SJSA1 (cell line): ENCODE results near the gene KCNK5. TPM values are rescaled to one million over a fixed set of nuclear protein-coding genes. Genes with fewer than 3 reads are reported as not detected.

Source experiments
- DNase-seq, 2 experiments: peaks; one replicate each; pipeline ENCODE4 v3.0.0-alpha.2; 2015 to 2020; ENCODE audit warnings: low spot score in 2 of 2, low read depth in 1 of 2
- H3K27ac ChIP-seq: fragments of 250-450 bp; sonication (Bioruptor Pico); 2 replicates; pipeline ENCODE4 v1.5.1; 2020; ENCODE audit warnings: mild to moderate bottlenecking, moderate library complexity
- H3K27me3 ChIP-seq: fragments of 250-450 bp; sonication (Bioruptor Pico); replicated peaks from 2 replicates; pipeline ENCODE4 v1.5.1; 2020; ENCODE audit warnings: mild to moderate bottlenecking, moderate library complexity
- H3K36me3 ChIP-seq: fragments of 250-450 bp; sonication (Bioruptor Pico); 2 replicates; pipeline ENCODE4 v1.5.1; 2020; ENCODE audit warnings: mild to moderate bottlenecking
- H3K4me1 ChIP-seq: fragments of 250-450 bp; sonication (Bioruptor Pico); replicated peaks from 2 replicates; pipeline ENCODE4 v1.6.1; 2021; ENCODE audit warnings: mild to moderate bottlenecking
- H3K4me3 ChIP-seq: fragments of 250-450 bp; sonication (Bioruptor Pico); 2 replicates; pipeline ENCODE4 v1.5.1; 2020; ENCODE audit warnings: mild to moderate bottlenecking
- H3K9me3 ChIP-seq: fragments of 250-450 bp; sonication (Bioruptor Pico); replicated peaks from 2 replicates; pipeline ENCODE4 v1.5.1; 2020; ENCODE audit warnings: mild to moderate bottlenecking
- total RNA-seq: library from RNA; depleted of rRNA; stranded (reverse); fragments of >200 nt; shearing (Covaris generic); gene quantifications from 2 replicates; pipeline ENCODE4 v1.2.3, GENCODE V29; 2014

The KCNK5 gene
- total RNA-seq, 1 experiment from 2014 or later: not detected

- H3K9me3 ChIP-seq: no peaks in the 10 kb centered on the region; the same call in 1 of the 2 replicates
- no peaks in the 10 kb centered on the region; the same call in 1 of the 2 replicates for H3K27me3 ChIP-seq
- no peaks in the 10 kb centered on the region for H3K36me3 ChIP-seq
- H3K4me3 ChIP-seq: no peak overlapping the region
- no peak for DNase-seq
- no peaks in the 10 kb centered on the region for H3K4me1 ChIP-seq
- H3K27ac ChIP-seq: no peak overlapping the region
Measured at GRCh38 chr6:39178804-39179203, 50.5 kb downstream of the KCNK5 start.

GRCh38 chr6:39178235-39178634 lies 51.0 kb downstream of the KCNK5 start:
- Histone ChIP-seq H3K36me3 (no peaks in the 10 kb centered on the region), H3K4me1 (no peaks in the 10 kb centered on the region), H3K9me3 (no peaks in the 10 kb centered on the region; the same call in 1 of the 2 replicates), H3K27me3 (no peaks in the 10 kb centered on the region; the same call in 1 of the 2 replicates), H3K4me3 (no peak overlapping the region), H3K27ac (no peak overlapping the region)
- no peak for DNase-seq

- Histone ChIP-seq H3K9me3 (no peaks in the 10 kb centered on the region; the same call in 1 of the 2 replicates), H3K27ac (no peak overlapping the region), H3K4me1 (no peaks in the 10 kb centered on the region), H3K4me3 (no peak overlapping the region), H3K27me3 (no peaks in the 10 kb centered on the region; the same call in 1 of the 2 replicates), H3K36me3 (no peaks in the 10 kb centered on the region)
- DNase-seq: no peak
Measured at GRCh38 chr6:39177130-39177529, 52.1 kb downstream of the KCNK5 start.

GRCh38 chr6:39173270-39173669 lies 56.0 kb downstream of the KCNK5 start:
- Histone ChIP-seq H3K27me3 (no peaks in the 10 kb centered on the region; the same call in 1 of the 2 replicates), H3K4me3 (no peak overlapping the region), H3K9me3 (no peaks in the 10 kb centered on the region; the same call in 1 of the 2 replicates), H3K4me1 (no peaks in the 10 kb centered on the region), H3K36me3 (no peaks in the 10 kb centered on the region), H3K27ac (no peak overlapping the region)
- DNase-seq: no peak

- no peaks in the 10 kb centered on the region; the same call in 1 of the 2 replicates for H3K27me3 ChIP-seq
- H3K9me3 ChIP-seq: no peaks in the 10 kb centered on the region; the same call in 1 of the 2 replicates
- H3K36me3 ChIP-seq: no peaks in the 10 kb centered on the region
- DNase-seq: no peak
- H3K4me3 ChIP-seq: no peak overlapping the region
- no peak overlapping the region for H3K27ac ChIP-seq
- H3K4me1 ChIP-seq: no peaks in the 10 kb centered on the region
Measured at GRCh38 chr6:39172377-39172757, 56.9 kb downstream of the KCNK5 start.

- H3K27ac ChIP-seq: no peak overlapping the region
- DNase-seq: no peak
- H3K4me1 ChIP-seq: no peaks in the 10 kb centered on the region
- H3K9me3 ChIP-seq: no peaks in the 10 kb centered on the region
- no peaks in the 10 kb centered on the region for H3K36me3 ChIP-seq
- no peaks in the 10 kb centered on the region for H3K27me3 ChIP-seq
- H3K4me3 ChIP-seq: no peak overlapping the region
Measured at GRCh38 chr6:39171489-39172376, 57.5 kb downstream of the KCNK5 start.

- Histone ChIP-seq H3K36me3 (no peaks in the 10 kb centered on the region), H3K27me3 (no peaks in the 10 kb centered on the region), H3K27ac (no peak overlapping the region), H3K9me3 (no peaks in the 10 kb centered on the region), H3K4me1 (no peaks in the 10 kb centered on the region), H3K4me3 (no peak overlapping the region)
- DNase-seq: no peak
Measured at GRCh38 chr6:39170860-39171259, 58.4 kb downstream of the KCNK5 start.

GRCh38 chr6:39170389-39170788 lies 58.9 kb downstream of the KCNK5 start:
- Histone ChIP-seq H3K27ac (no peak overlapping the region), H3K36me3 (no peaks in the 10 kb centered on the region), H3K9me3 (no peaks in the 10 kb centered on the region), H3K4me1 (no peaks in the 10 kb centered on the region), H3K27me3 (no peaks in the 10 kb centered on the region), H3K4me3 (no peak overlapping the region)
- no peak for DNase-seq

GRCh38 chr6:39169448-39170344 lies 59.6 kb downstream of the KCNK5 start:
- Histone ChIP-seq H3K9me3 (no peaks in the 10 kb centered on the region), H3K36me3 (no peaks in the 10 kb centered on the region), H3K4me1 (no peaks in the 10 kb centered on the region), H3K27me3 (no peaks in the 10 kb centered on the region), H3K27ac (no peak overlapping the region), H3K4me3 (no peak overlapping the region)
- no peak for DNase-seq

GRCh38 chr6:39167866-39168625 lies 61.2 kb downstream of the KCNK5 start:
- Histone ChIP-seq H3K27me3 (no peaks in the 10 kb centered on the region), H3K9me3 (no peaks in the 10 kb centered on the region), H3K4me3 (no peak overlapping the region), H3K36me3 (no peaks in the 10 kb centered on the region), H3K4me1 (no peaks in the 10 kb centered on the region), H3K27ac (no peak overlapping the region)
- DNase-seq: no peak

GRCh38 chr6:39167321-39167720 lies 62.0 kb downstream of the KCNK5 start:
- Histone ChIP-seq H3K9me3 (no peaks in the 10 kb centered on the region), H3K27ac (no peak overlapping the region), H3K36me3 (no peaks in the 10 kb centered on the region), H3K4me1 (no peaks in the 10 kb centered on the region), H3K4me3 (no peak overlapping the region), H3K27me3 (no peaks in the 10 kb centered on the region)
- no peak for DNase-seq

- no peak for DNase-seq
- H3K36me3 ChIP-seq: no peaks in the 10 kb centered on the region
- H3K9me3 ChIP-seq: no peaks in the 10 kb centered on the region
- no peak overlapping the region for H3K27ac ChIP-seq
- H3K27me3 ChIP-seq: no peaks in the 10 kb centered on the region
- no peaks in the 10 kb centered on the region for H3K4me1 ChIP-seq
- no peak overlapping the region for H3K4me3 ChIP-seq
Measured at GRCh38 chr6:39166912-39167290, 62.4 kb downstream of the KCNK5 start.

- H3K4me1 ChIP-seq: no peaks in the 10 kb centered on the region
- H3K27ac ChIP-seq: no peak overlapping the region
- H3K4me3 ChIP-seq: no peak overlapping the region
- no peaks in the 10 kb centered on the region for H3K36me3 ChIP-seq
- DNase-seq: peak; percentile 33 to 67
- no peaks in the 10 kb centered on the region for H3K27me3 ChIP-seq
- no peaks in the 10 kb centered on the region for H3K9me3 ChIP-seq
Measured at GRCh38 chr6:39166189-39166911, 62.9 kb downstream of the KCNK5 start.
